K562 (cell line): ENCODE data around the gene ECE2. TPM values are rescaled to one million over a fixed set of nuclear protein-coding genes. Genes with fewer than 3 reads are reported as not detected.

ENCODE experiments used
- BACH1 ChIP-seq: fragments of 200-800 bp; sonication (Bioruptor generic); IDR thresholded peaks from 2 replicates; pipeline ENCODE4 v1.6.1; 2016; ENCODE audit warnings: missing genetic modification characterization, missing compliant biosample characterization
- CLOCK ChIP-seq: fragments of 250-450 bp; sonication (Bioruptor Pico); IDR thresholded peaks from 2 replicates; pipeline ENCODE4 v1.4.0; 2020; ENCODE audit warnings: mild to moderate bottlenecking, moderate library complexity, borderline replicate concordance
- DACH1 ChIP-seq: fragments of 450-650 bp; IDR thresholded peaks from 2 replicates; pipeline ENCODE4 v1.6.1; 2018; ENCODE audit not compliant: partially characterized antibody
- DMBX1 ChIP-seq: fragments of 250-450 bp; sonication (Bioruptor Pico); IDR thresholded peaks from 2 replicates; pipeline ENCODE4 v1.8.0; 2022; ENCODE audit warnings: inconsistent platforms, mild to moderate bottlenecking, moderate library complexity, borderline replicate concordance
- DPF2 ChIP-seq: fragments of 450-650 bp; IDR thresholded peaks from 2 replicates; pipeline ENCODE4 v1.6.1; 2016
- EWSR1 ChIP-seq: fragments of 450-650 bp; IDR thresholded peaks from 2 replicates; pipeline ENCODE4 v1.6.1; 2018; ENCODE audit warnings: borderline replicate concordance, mild to moderate bottlenecking, low read depth, moderate library complexity; ENCODE audit not compliant: partially characterized antibody
- EZH2 ChIP-seq: IDR thresholded peaks from 2 replicates; pipeline ENCODE4 v1.6.1; 2012; ENCODE audit warnings: low read depth, mild to moderate bottlenecking, inconsistent platforms, low read length, borderline replicate concordance
- HMGN3 ChIP-seq: IDR thresholded peaks from 2 replicates; pipeline ENCODE4 v1.6.1; 2011; ENCODE audit warnings: borderline replicate concordance, low read depth, mild to moderate bottlenecking, mixed read lengths, low read length; ENCODE audit not compliant: insufficient read length; ENCODE audit errors: extremely low read depth
- KLF16 ChIP-seq: IDR thresholded peaks from 2 replicates; pipeline ENCODE4 v1.6.1; 2016; ENCODE audit warnings: antibody characterized with exemption
- NONO ChIP-seq, 2 experiments: fragments of 200-400 bp in 1 of 2; fragments of 450-650 bp in 1 of 2; formaldehyde crosslinking in 1 of 2; IDR thresholded peaks; 2 replicates each; pipeline ENCODE4 v1.6.1; 2017; ENCODE audit warnings: low read depth in 2 of 2, mild to moderate bottlenecking in 2 of 2, moderate library complexity in 2 of 2, low read length in 1 of 2
- RBM25 ChIP-seq: fragments of 200-400 bp; formaldehyde crosslinking; IDR thresholded peaks from 2 replicates; pipeline ENCODE4 v1.6.1; 2018; ENCODE audit warnings: low read length, low read depth, moderate library complexity; ENCODE audit not compliant: severe bottlenecking
- SIN3A ChIP-seq, 2 experiments: fragments of 150-350 bp in 1 of 2; IDR thresholded peaks; 2 replicates each; pipeline ENCODE4 v1.6.1; 2011 to 2016; ENCODE audit warnings: borderline replicate concordance in 2 of 2, low read depth in 2 of 2, low read length in 2 of 2, mild to moderate bottlenecking in 2 of 2, moderate library complexity in 2 of 2; ENCODE audit not compliant: control insufficient read depth in 1 of 2
- SMARCA5 ChIP-seq: fragments of 450-650 bp; IDR thresholded peaks from 2 replicates; pipeline ENCODE4 v1.6.1; 2016
- SOX6 ChIP-seq: fragments of 450-650 bp; IDR thresholded peaks from 2 replicates; pipeline ENCODE4 v1.6.1; 2014; ENCODE audit warnings: mild to moderate bottlenecking
- TAF15 ChIP-seq: fragments of 200-400 bp; formaldehyde crosslinking; IDR thresholded peaks from 2 replicates; pipeline ENCODE4 v1.6.1; 2017; ENCODE audit warnings: mild to moderate bottlenecking, low read depth, low read length, moderate library complexity
- TEAD4 ChIP-seq, 2 experiments: sonication (generic) in 1 of 2; formaldehyde crosslinking in 1 of 2; IDR thresholded peaks; 2 replicates each; pipeline versions ENCODE4 v1.6.1 to v1.8.0; 2012 to 2022; ENCODE audit warnings: borderline replicate concordance in 1 of 2, inconsistent platforms in 1 of 2, low read length in 1 of 2, mild to moderate bottlenecking in 1 of 2, missing genetic modification reagents in 1 of 2
- TFAM ChIP-seq: fragments of 250-450 bp; sonication (Bioruptor Pico); conservative IDR thresholded peaks from 2 replicates; pipeline ENCODE4 v1.5.0; 2021; ENCODE audit warnings: mild to moderate bottlenecking, moderate library complexity
- TGIF2 ChIP-seq: sonication (generic); formaldehyde crosslinking; IDR thresholded peaks from 2 replicates; pipeline ENCODE4 v1.8.1; 2022; ENCODE audit warnings: mild to moderate bottlenecking, missing genetic modification reagents, moderate library complexity
- XRCC4 ChIP-seq: IDR thresholded peaks from one replicate; pipeline ENCODE4 v1.6.1; 2011; ENCODE audit not compliant: insufficient read depth, insufficient read length; ENCODE audit errors: extremely low read depth
- ZNF445 ChIP-seq: fragments of 250-450 bp; sonication (Bioruptor Pico); IDR thresholded peaks from 2 replicates; pipeline ENCODE4 v1.4.0; 2020; ENCODE audit warnings: low read depth, mild to moderate bottlenecking, moderate library complexity
- ZNF830 ChIP-seq: fragments of 250-450 bp; sonication (Bioruptor Pico); IDR thresholded peaks from 2 replicates; pipeline ENCODE4 v1.5.0; 2021; ENCODE audit warnings: mild to moderate bottlenecking
- polyA plus RNA-seq, 8 experiments: library from polyadenylated mRNA; depleted of rRNA in 4 of 8; stranded (reverse) in 5 of 8; unstranded in 3 of 8; fragments of >200 nt; fragmentation: Nextera tagmentation in 2 of 8; fragmentation: Illumina TruSeq in 1 of 8; extraction: Ambion mirVana in 2 of 8; extraction: Trizol in 1 of 8; gene quantifications; 2 replicates each; pipeline versions ENCODE4 v1.2.1 to v1.2.3, GENCODE V29; 2011 to 2014; ENCODE audit warnings: inconsistent platforms in 1 of 8, missing spikeins in 1 of 8
- total RNA-seq, 7 experiments: library from RNA; depleted of rRNA in 6 of 7; stranded (reverse); fragments of >200 nt in 6 of 7; fragmentation: Illumina TruSeq in 2 of 7; extraction: Trizol in 2 of 7; gene quantifications; 2 replicates each; pipeline versions ENCODE4 v1.2.1 to v1.2.3, GENCODE V29; 2011 to 2021; ENCODE audit warnings: low replicate concordance in 1 of 7

ECE2 gene
- total and polyA plus RNA-seq, 9 of the 15 experiments (the other 6 are each of a cell fraction or from before 2014, with no cell fraction given) = not detected

DNA sequence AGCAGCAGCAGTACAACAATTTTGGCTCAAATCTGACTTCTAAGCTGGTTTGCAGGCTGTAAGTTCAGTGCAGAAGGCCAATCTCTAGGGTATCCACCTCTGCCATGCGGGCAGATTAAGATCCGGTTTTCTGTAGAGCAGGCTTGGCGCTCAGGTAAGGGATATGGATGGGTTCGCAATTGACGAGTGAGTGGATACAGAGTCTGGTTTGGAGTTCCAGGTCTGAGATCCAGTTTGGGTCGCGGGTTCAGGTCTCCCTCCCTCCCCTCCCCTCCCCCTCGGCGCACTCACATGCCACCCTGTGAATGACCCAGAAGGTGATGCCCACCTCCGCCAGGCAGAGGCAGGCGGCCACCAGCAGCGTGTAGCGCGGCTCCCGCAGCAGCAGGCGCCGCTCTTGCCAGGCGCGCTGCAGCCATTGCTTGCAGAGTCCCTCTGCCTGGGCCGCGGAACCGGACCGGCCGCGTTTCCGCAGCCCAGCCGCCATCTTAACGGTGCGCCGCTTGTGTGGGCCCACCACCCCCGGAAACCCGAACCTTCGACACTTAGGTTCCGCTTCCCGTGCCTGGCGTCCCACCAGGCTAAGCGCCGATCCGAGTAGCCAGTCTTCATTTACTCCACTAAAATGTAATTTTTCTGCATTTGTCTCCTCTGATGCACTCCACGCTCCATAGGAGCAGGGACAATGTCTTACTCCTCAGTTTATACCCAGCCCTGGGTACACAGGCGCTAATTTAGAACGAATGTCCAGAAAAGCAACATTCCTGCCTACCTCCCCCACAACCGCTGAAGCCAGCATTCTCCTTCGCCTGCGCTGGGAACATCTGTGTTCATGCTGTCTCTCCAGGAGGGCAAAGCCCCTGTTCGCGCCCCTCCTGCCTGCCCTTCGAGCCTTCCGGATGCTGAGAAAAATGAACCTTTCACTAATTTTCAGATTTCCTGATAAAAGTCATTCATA lies 27.1 kb upstream of the ECE2 start, which contains the start of gene ALG3 (continued):
- TF ChIP-seq SIN3A (IDR thresholded peaks at IDR 0.05; ENCODE audit: borderline replicate concordance in 2 of 2, control insufficient read depth in 1 of 2, low read depth in 2 of 2, low read length in 2 of 2) (peak; percentile 47 to 93; a peak in 3 of 4 replicates), SMARCA5 (no peak), TGIF2 (CRISPR knock-in tag) (no peak), XRCC4 (no peak), TEAD4 (IDR thresholded peaks at IDR 0.05; ENCODE audit: low read length) (no peak), TEAD4 (CRISPR knock-in tag; IDR thresholded peaks at IDR 0.05; ENCODE audit: borderline replicate concordance) (no peak), HMGN3 (peak; percentile 76), ZNF445 (no peak), TFAM (CRISPR knock-in tag) (no peak), RBM25 (no peak), EWSR1 (no peak), CLOCK (CRISPR knock-in tag) (no peak), ZNF830 (no peak), TAF15 (no peak), DMBX1 (CRISPR knock-in tag) (peak; percentile 50; the same call in 1 of the 2 replicates), SOX6 (no peak), DACH1 (no peak), BACH1 (tag) (no peak), NONO (IDR thresholded peaks at IDR 0.05; ENCODE audit: low read depth in 2 of 2, low read length in 1 of 2) (peak; percentile 61 to 89; a peak in 3 of 4 replicates), DPF2 (0 out of 2 replicates have a peak, but pooled peaks have one; percentile 10), KLF16 (no peak), EZH2 (no peak)
